Measurements from ENCODE around the gene ITGA5.

GRCh38 chr12:54352022-54352531, 67.0 kb downstream of the ITGA5 start:
- TF ChIP-seq EZH2 (IDR thresholded peaks at IDR 0.05; ENCODE audit: borderline replicate concordance, low read depth, low read length, poor library complexity, severe bottlenecking) (no peak), CTCF (conservative IDR thresholded peaks at IDR 0.05; ENCODE audit: low read depth, low read length) (no peak)

Measured in A673 (cell line).